Measurements from ENCODE around the gene ANKS3. TPM values are rescaled to one million over a fixed set of nuclear protein-coding genes. Genes with fewer than 3 reads are reported as not detected.

The ANKS3 gene
- polyA plus RNA-seq, 2 of the 4 experiments (the other 2 are of a cell fraction) = 22.7 to 27.1 TPM

DNA sequence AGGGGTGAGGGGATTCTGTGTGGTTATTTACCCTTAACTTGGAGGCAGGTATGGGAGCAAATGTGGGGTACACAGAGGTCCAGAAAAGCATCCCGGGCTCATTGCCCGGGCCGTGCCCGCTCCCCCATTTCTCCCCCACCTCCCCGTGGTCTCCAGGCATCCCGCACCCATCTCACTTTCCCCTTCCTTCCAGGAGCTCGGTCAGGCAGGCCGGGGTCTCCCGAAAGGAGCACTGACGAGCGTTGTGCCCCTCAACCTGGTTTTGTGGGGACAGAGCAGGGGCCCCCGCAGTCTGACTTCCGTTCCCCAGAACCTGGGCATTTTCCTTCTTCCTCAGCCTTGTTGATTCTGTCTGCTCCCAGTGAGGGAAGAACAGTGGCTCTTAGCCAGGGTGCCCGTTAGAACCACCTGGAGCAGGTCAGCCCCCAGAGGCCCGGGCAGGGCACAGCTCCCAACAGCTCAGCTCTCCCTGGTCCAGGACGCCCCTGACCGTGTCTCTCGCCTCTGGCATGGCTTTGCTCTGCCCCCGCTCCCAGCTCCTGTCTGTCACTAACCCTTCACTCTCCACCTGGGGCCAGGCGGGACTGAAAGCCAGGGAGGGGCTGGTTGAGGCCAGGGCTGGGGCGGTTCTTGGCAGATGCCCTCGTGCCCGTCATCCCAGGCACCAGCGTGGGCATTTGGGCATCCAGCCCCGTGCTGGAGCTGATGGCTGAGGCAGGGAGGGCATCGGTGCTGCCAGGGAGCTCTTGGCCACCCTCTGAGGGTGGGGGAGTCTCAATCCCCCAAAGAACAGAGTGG lies 53.2 kb downstream of the ANKS3 start (continued):
- TF ChIP-seq, protein P1, sequence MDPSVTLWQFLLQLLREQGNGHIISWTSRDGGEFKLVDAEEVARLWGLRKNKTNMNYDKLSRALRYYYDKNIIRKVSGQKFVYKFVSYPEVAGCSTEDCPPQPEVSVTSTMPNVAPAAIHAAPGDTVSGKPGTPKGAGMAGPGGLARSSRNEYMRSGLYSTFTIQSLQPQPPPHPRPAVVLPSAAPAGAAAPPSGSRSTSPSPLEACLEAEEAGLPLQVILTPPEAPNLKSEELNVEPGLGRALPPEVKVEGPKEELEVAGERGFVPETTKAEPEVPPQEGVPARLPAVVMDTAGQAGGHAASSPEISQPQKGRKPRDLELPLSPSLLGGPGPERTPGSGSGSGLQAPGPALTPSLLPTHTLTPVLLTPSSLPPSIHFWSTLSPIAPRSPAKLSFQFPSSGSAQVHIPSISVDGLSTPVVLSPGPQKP (IDR thresholded peaks at IDR 0.05; ENCODE audit: low read depth, low read length) = no peak
- TF ChIP-seq, protein P2, sequence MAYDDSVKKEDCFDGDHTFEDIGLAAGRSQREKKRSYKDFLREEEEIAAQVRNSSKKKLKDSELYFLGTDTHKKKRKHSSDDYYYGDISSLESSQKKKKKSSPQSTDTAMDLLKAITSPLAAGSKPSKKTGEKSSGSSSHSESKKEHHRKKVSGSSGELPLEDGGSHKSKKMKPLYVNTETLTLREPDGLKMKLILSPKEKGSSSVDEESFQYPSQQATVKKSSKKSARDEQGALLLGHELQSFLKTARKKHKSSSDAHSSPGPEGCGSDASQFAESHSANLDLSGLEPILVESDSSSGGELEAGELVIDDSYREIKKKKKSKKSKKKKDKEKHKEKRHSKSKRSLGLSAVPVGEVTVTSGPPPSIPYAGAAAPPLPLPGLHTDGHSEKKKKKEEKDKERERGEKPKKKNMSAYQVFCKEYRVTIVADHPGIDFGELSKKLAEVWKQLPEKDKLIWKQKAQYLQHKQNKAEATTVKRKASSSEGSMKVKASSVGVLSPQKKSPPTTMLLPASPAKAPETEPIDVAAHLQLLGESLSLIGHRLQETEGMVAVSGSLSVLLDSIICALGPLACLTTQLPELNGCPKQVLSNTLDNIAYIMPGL (CRISPR knock-in tag; IDR thresholded peaks at IDR 0.05; ENCODE audit: borderline replicate concordance) = no peak
- TF ChIP-seq RARB (CRISPR knock-in tag; IDR thresholded peaks at IDR 0.05) (no peak), ZFP36 (IDR thresholded peaks at IDR 0.05; ENCODE audit: borderline replicate concordance, partially characterized antibody) (no peak), EHF (CRISPR knock-in tag; IDR thresholded peaks at IDR 0.05) (no peak), TP53 (CRISPR knock-in tag; IDR thresholded peaks at IDR 0.05) (no peak), CEBPB (IDR thresholded peaks at IDR 0.05) (no peak)
- TF ChIP-seq, protein P3, sequence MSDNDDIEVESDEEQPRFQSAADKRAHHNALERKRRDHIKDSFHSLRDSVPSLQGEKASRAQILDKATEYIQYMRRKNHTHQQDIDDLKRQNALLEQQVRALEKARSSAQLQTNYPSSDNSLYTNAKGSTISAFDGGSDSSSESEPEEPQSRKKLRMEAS (IDR thresholded peaks at IDR 0.05) = no peak

DNA sequence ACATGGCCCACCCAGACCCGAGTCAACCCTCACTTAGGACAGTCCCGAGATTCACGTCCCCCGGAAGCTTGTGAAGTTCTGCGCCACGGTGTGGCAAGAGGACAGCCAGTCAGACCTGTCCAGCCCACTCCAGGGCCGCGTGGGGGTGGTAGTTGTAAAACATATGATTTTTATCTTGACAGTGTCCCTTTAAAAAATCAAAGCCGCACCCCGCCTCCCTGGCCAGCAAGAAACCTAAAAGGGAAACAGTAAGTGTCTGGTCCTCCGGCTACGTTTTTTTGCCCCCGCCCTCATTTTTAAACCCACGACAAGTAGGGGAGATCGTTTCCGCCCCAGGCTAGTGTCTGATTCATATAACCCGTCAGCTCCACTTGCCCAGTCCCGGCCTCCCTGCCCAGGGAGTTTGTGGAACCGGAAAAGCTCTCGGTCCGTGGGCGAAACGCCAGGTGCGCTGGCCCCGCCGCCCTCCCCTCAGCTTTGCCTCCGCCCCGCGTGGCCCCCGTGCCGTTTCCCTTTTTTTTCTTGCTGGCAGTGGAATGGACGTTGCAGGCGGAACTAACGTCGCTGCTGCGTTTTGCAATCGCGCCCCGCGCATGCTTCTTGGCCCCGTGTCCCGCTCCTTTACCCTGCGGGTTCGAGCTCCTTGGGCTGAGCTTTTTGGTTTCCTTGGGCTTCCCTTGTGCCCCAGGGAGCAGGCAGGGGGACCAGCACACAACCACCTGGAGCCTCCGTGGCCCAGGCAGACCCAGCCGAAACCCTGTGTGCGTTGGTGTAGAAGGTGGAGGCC lies 54.0 kb downstream of the ANKS3 start:
- Histone ChIP-seq H3K27ac (no peak overlapping the region), H3K4me2 (no peak overlapping the region), H3K4me3 (no peak overlapping the region), H3K4me1 (no peaks in the 10 kb centered on the region), H3K9me3 (no peaks in the 10 kb centered on the region)
- no peak for FAIRE-seq
- DNase-seq (ENCODE audit: low read depth in 1 of 2, low spot score in 1 of 2) = no peak
- ChIA-PET POLR2A (no interaction called here), CTCF (interaction anchor here (0.6 to 2.2 kb wide), 4 partner anchors 12 to 1652 kb away, joined by 3 to 7 read pairs (median 4); partner anchors contain the start of gene NUDT16L1)
- WGBS (ENCODE audit: missing lambda C conversion rate) = 90% methylated on average over 46 of the region's 47 CpGs
- TF ChIP-seq NFE2L2 (conservative IDR thresholded peaks at IDR 0.05; ENCODE audit: low read length) (no peak), EP300 (IDR thresholded peaks at IDR 0.05) (no peak), MAZ (IDR thresholded peaks at IDR 0.05; ENCODE audit: borderline replicate concordance, low read depth, low read length) (no peak), EHMT2 (IDR thresholded peaks at IDR 0.05; ENCODE audit: low read depth) (no peak), HOXA7 (CRISPR knock-in tag; IDR thresholded peaks at IDR 0.05) (no peak), RFX5 (IDR thresholded peaks at IDR 0.05) (no peak)
- TF ChIP-seq, protein P4, sequence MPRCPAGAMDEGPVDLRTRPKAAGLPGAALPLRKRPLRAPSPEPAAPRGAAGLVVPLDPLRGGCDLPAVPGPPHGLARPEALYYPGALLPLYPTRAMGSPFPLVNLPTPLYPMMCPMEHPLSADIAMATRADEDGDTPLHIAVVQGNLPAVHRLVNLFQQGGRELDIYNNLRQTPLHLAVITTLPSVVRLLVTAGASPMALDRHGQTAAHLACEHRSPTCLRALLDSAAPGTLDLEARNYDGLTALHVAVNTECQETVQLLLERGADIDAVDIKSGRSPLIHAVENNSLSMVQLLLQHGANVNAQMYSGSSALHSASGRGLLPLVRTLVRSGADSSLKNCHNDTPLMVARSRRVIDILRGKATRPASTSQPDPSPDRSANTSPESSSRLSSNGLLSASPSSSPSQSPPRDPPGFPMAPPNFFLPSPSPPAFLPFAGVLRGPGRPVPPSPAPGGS (IDR thresholded peaks at IDR 0.05) = no peak
- TF ChIP-seq, protein P5, sequence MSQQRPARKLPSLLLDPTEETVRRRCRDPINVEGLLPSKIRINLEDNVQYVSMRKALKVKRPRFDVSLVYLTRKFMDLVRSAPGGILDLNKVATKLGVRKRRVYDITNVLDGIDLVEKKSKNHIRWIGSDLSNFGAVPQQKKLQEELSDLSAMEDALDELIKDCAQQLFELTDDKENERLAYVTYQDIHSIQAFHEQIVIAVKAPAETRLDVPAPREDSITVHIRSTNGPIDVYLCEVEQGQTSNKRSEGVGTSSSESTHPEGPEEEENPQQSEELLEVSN (IDR thresholded peaks at IDR 0.05; ENCODE audit: borderline replicate concordance, low read depth) = no peak
- TF ChIP-seq, protein P1 (IDR thresholded peaks at IDR 0.05; ENCODE audit: low read depth, low read length) = no peak
- ATAC-seq = no peak

All from A549 (cell line).